ENCODE results near the gene FIG4. TPM values are rescaled to one million over a fixed set of nuclear protein-coding genes. Genes with fewer than 3 reads are reported as not detected.

FIG4 gene
- total RNA-seq, 1 experiment from 2014 or later, result 15.7 TPM

DNA sequence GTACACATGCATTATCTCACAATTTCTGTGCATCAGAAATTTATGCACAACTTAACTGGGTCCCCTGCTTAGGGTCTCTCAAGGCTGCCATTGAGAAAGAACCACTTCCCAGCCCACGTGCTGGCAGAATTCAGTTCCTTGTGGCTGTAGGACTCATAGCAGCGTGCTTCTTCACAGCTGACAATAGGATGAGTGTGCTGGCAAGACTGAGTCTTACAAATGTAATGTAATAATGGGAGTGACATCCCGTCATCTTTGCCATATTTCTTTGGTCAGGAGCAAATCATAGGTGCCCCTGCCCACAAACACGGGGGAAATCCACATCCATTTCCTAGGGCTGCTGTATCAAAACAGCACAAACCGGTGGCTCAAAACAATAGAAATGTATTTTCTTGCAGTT is 77.4 kb downstream of the FIG4 start:
- Histone ChIP-seq H3K4me2 (ENCODE audit: low read length) (no peak overlapping the region), H2AFZ (ENCODE audit: low read depth, low read length, poor library complexity, severe bottlenecking) (no peak overlapping the region), H3K36me3 (ENCODE audit: control insufficient read depth in 1 of 2, insufficient read depth in 2 of 2, low read length in 2 of 2) (no peaks in the 10 kb centered on the region), H3K9me3 (ENCODE audit: control insufficient read depth in 1 of 2, insufficient read depth in 1 of 2, low read depth in 1 of 2, low read length in 2 of 2) (no peaks in the 10 kb centered on the region), H3K9ac (ENCODE audit: low read length) (no peak overlapping the region), H3K4me1 (ENCODE audit: control insufficient read depth in 1 of 2, insufficient read depth in 2 of 2, low read length in 2 of 2) (no peaks in the 10 kb centered on the region), H3K4me3 (replicated peaks in 1 of 2; ENCODE audit: low read depth in 1 of 2, low read length in 2 of 2) (no peak overlapping the region), H4K20me1 (ENCODE audit: insufficient read depth) (no peaks in the 10 kb centered on the region), H3K27me3 (ENCODE audit: insufficient read depth, low read length) (no peaks in the 10 kb centered on the region), H3K27ac (ENCODE audit: low read depth, low read length) (no peak overlapping the region), H3K79me2 (ENCODE audit: insufficient read depth, low read length) (no peaks in the 10 kb centered on the region), H3K9me2 (ENCODE audit: insufficient read depth) (no peaks in the 10 kb centered on the region)
- ChIA-PET RAD21 (ENCODE audit: low non-redundant PET in 1 of 2, low total read pairs in 2 of 2, uncharacterized antibody in 2 of 2, unreplicated experiment in 2 of 2) (no interaction called here), POLR2A (no interaction called here), CTCF (no interaction called here)
- no peak for DNase-seq (ENCODE audit: low read depth, low spot score)
- no TSS peak for BruUV-seq (replicated peaks)
- TF ChIP-seq, protein P1, sequence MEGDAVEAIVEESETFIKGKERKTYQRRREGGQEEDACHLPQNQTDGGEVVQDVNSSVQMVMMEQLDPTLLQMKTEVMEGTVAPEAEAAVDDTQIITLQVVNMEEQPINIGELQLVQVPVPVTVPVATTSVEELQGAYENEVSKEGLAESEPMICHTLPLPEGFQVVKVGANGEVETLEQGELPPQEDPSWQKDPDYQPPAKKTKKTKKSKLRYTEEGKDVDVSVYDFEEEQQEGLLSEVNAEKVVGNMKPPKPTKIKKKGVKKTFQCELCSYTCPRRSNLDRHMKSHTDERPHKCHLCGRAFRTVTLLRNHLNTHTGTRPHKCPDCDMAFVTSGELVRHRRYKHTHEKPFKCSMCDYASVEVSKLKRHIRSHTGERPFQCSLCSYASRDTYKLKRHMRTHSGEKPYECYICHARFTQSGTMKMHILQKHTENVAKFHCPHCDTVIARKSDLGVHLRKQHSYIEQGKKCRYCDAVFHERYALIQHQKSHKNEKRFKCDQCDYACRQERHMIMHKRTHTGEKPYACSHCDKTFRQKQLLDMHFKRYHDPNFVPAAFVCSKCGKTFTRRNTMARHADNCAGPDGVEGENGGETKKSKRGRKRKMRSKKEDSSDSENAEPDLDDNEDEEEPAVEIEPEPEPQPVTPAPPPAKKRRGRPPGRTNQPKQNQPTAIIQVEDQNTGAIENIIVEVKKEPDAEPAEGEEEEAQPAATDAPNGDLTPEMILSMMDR (IDR thresholded peaks at IDR 0.05 in 2 of 3, conservative IDR thresholded peaks at IDR 0.05 in 1 of 3; ENCODE audit: borderline replicate concordance in 1 of 3, insufficient read depth in 1 of 3, low read depth in 2 of 3, low read length in 2 of 3), result no peak
- TF ChIP-seq EZH2phosphoT487 (IDR thresholded peaks at IDR 0.05; ENCODE audit: borderline replicate concordance), result no peak
- no peak for TF ChIP-seq CEBPB (IDR thresholded peaks at IDR 0.05; ENCODE audit: low read depth)
- TF ChIP-seq FOSL1 (IDR thresholded peaks at IDR 0.05; ENCODE audit: low read depth), result no peak
- TF ChIP-seq, protein P2, sequence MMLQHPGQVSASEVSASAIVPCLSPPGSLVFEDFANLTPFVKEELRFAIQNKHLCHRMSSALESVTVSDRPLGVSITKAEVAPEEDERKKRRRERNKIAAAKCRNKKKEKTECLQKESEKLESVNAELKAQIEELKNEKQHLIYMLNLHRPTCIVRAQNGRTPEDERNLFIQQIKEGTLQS (IDR thresholded peaks at IDR 0.05), result no peak
- no peak for TF ChIP-seq EGR1 (IDR thresholded peaks at IDR 0.05; ENCODE audit: low read depth)
- TF ChIP-seq, protein P3, sequence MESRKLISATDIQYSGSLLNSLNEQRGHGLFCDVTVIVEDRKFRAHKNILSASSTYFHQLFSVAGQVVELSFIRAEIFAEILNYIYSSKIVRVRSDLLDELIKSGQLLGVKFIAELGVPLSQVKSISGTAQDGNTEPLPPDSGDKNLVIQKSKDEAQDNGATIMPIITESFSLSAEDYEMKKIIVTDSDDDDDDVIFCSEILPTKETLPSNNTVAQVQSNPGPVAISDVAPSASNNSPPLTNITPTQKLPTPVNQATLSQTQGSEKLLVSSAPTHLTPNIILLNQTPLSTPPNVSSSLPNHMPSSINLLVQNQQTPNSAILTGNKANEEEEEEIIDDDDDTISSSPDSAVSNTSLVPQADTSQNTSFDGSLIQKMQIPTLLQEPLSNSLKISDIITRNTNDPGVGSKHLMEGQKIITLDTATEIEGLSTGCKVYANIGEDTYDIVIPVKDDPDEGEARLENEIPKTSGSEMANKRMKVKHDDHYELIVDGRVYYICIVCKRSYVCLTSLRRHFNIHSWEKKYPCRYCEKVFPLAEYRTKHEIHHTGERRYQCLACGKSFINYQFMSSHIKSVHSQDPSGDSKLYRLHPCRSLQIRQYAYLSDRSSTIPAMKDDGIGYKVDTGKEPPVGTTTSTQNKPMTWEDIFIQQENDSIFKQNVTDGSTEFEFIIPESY (IDR thresholded peaks at IDR 0.05; ENCODE audit: extremely low read depth, insufficient replicate concordance, low read length), result no peak
- TF ChIP-seq, protein P4, sequence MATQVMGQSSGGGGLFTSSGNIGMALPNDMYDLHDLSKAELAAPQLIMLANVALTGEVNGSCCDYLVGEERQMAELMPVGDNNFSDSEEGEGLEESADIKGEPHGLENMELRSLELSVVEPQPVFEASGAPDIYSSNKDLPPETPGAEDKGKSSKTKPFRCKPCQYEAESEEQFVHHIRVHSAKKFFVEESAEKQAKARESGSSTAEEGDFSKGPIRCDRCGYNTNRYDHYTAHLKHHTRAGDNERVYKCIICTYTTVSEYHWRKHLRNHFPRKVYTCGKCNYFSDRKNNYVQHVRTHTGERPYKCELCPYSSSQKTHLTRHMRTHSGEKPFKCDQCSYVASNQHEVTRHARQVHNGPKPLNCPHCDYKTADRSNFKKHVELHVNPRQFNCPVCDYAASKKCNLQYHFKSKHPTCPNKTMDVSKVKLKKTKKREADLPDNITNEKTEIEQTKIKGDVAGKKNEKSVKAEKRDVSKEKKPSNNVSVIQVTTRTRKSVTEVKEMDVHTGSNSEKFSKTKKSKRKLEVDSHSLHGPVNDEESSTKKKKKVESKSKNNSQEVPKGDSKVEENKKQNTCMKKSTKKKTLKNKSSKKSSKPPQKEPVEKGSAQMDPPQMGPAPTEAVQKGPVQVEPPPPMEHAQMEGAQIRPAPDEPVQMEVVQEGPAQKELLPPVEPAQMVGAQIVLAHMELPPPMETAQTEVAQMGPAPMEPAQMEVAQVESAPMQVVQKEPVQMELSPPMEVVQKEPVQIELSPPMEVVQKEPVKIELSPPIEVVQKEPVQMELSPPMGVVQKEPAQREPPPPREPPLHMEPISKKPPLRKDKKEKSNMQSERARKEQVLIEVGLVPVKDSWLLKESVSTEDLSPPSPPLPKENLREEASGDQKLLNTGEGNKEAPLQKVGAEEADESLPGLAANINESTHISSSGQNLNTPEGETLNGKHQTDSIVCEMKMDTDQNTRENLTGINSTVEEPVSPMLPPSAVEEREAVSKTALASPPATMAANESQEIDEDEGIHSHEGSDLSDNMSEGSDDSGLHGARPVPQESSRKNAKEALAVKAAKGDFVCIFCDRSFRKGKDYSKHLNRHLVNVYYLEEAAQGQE (IDR thresholded peaks at IDR 0.05; ENCODE audit: low read depth), result no peak
- no peak for TF ChIP-seq CBX3 (IDR thresholded peaks at IDR 0.05; ENCODE audit: low read depth)
- TF ChIP-seq ZFX (IDR thresholded peaks at IDR 0.05), result no peak
- TF ChIP-seq POLR2AphosphoS5 (IDR thresholded peaks at IDR 0.05; ENCODE audit: low read depth, low read length), result no peak
- no peak for TF ChIP-seq TCF7L2 (IDR thresholded peaks at IDR 0.05; ENCODE audit: borderline replicate concordance, extremely low read depth, insufficient read depth, insufficient read length)
- no peak for TF ChIP-seq ZNF274 (IDR thresholded peaks at IDR 0.05; ENCODE audit: low read depth, low read length)
- no peak for TF ChIP-seq JUND (IDR thresholded peaks at IDR 0.05)
- TF ChIP-seq SP1 (IDR thresholded peaks at IDR 0.05; ENCODE audit: low read depth), result no peak
- TF ChIP-seq ELF1 (IDR thresholded peaks at IDR 0.05; ENCODE audit: borderline replicate concordance, low read depth), result no peak
- no peak for TF ChIP-seq SIN3A (IDR thresholded peaks at IDR 0.05; ENCODE audit: low read depth)
- TF ChIP-seq YY1 (IDR thresholded peaks at IDR 0.05; ENCODE audit: extremely low read depth, insufficient replicate concordance, low read depth, low read length), result no peak
- TF ChIP-seq POLR2A (IDR thresholded peaks at IDR 0.05; ENCODE audit: borderline replicate concordance, extremely low read depth, insufficient read depth, insufficient read length), result no peak
- no peak for TF ChIP-seq EZH2 (IDR thresholded peaks at IDR 0.05)
- intact Hi-C loops (cut with micrococcal nuclease), result no loop called here
- no peak for ATAC-seq

All from HCT116 (cell line).